ENCODE results near the gene PDIK1L.
"Not testable (repeated sequence)": the region's sequence is repeated elsewhere in the genome, so short reads cannot be mapped to it uniquely, and the experiment has no call there.

Gene PDIK1L

GRCh38 chr1:26099780-26100179 lies 11.8 kb upstream of the PDIK1L start:
- no peak overlapping the region for H2AFZ ChIP-seq
- no peak for TF ChIP-seq CTCF (IDR thresholded peaks at IDR 0.05)
- no peaks in the 10 kb centered on the region for H3K4me1 ChIP-seq
- H3K79me2 ChIP-seq = no peaks in the 10 kb centered on the region
- no peak overlapping the region for H3K9ac ChIP-seq
- H3K27me3 ChIP-seq (ENCODE audit: control insufficient read depth, insufficient read depth, low read length) = no peaks in the 10 kb centered on the region
- H3K27ac ChIP-seq = no peak overlapping the region
- H3K4me3 ChIP-seq (ENCODE audit: low read depth, low read length) = no peak overlapping the region
- H3K9me3 ChIP-seq (ENCODE audit: control insufficient read depth, low read length) = no peaks in the 10 kb centered on the region
- H3K4me2 ChIP-seq (ENCODE audit: low read length) = no peak overlapping the region
- H3K36me3 ChIP-seq (ENCODE audit: control insufficient read depth, insufficient read depth, low read length) = no peaks in the 10 kb centered on the region

GRCh38 chr1:26100204-26100603 lies 11.4 kb upstream of the PDIK1L start:
- not testable (repeated sequence) for H3K27me3 ChIP-seq (ENCODE audit: control insufficient read depth, insufficient read depth, low read length); H3K79me2 ChIP-seq; H3K36me3 ChIP-seq (ENCODE audit: control insufficient read depth, insufficient read depth, low read length)

GRCh38 chr1:26102119-26102518 lies 9.5 kb upstream of the PDIK1L start:
- Histone ChIP-seq H3K27me3 (ENCODE audit: control insufficient read depth, insufficient read depth, low read length) (no peaks in the 10 kb centered on the region), H3K27ac (no peak overlapping the region), H3K9me3 (ENCODE audit: control insufficient read depth, low read length) (no peaks in the 10 kb centered on the region), H3K4me2 (ENCODE audit: low read length) (no peak overlapping the region), H3K79me2 (no peaks in the 10 kb centered on the region), H2AFZ (no peak overlapping the region), H3K9ac (no peak overlapping the region), H3K4me1 (no peaks in the 10 kb centered on the region), H3K36me3 (ENCODE audit: control insufficient read depth, insufficient read depth, low read length) (no peaks in the 10 kb centered on the region), H3K4me3 (ENCODE audit: low read depth, low read length) (no peak overlapping the region)
- TF ChIP-seq CTCF (IDR thresholded peaks at IDR 0.05) = no peak

More at GRCh38 chr1:26100204-26100603, 11.4 kb upstream of the PDIK1L start:
- not testable (repeated sequence) for H3K27ac ChIP-seq; H3K9me3 ChIP-seq (ENCODE audit: control insufficient read depth, low read length); H3K4me3 ChIP-seq (ENCODE audit: low read depth, low read length); H3K9ac ChIP-seq; H3K4me1 ChIP-seq; H2AFZ ChIP-seq; H3K4me2 ChIP-seq (ENCODE audit: low read length)

GRCh38 chr1:26102526-26102925 lies 9.1 kb upstream of the PDIK1L start:
- no peaks in the 10 kb centered on the region for H3K9me3 ChIP-seq (ENCODE audit: control insufficient read depth, low read length)
- no peak overlapping the region for H2AFZ ChIP-seq
- no peak overlapping the region for H3K27ac ChIP-seq
- no peaks in the 10 kb centered on the region for H3K79me2 ChIP-seq
- no peaks in the 10 kb centered on the region for H3K4me1 ChIP-seq
- no peak overlapping the region for H3K9ac ChIP-seq
- no peaks in the 10 kb centered on the region for H3K27me3 ChIP-seq (ENCODE audit: control insufficient read depth, insufficient read depth, low read length)
- H3K36me3 ChIP-seq (ENCODE audit: control insufficient read depth, insufficient read depth, low read length) = no peaks in the 10 kb centered on the region
- H3K4me2 ChIP-seq (ENCODE audit: low read length) = no peak overlapping the region
- TF ChIP-seq CTCF (IDR thresholded peaks at IDR 0.05) = no peak
- no peak overlapping the region for H3K4me3 ChIP-seq (ENCODE audit: low read depth, low read length)

- H3K79me2 ChIP-seq; H2AFZ ChIP-seq; H3K27me3 ChIP-seq (ENCODE audit: control insufficient read depth, insufficient read depth, low read length); H3K4me3 ChIP-seq (ENCODE audit: low read depth, low read length); H3K27ac ChIP-seq; H3K4me2 ChIP-seq (ENCODE audit: low read length); H3K4me1 ChIP-seq; H3K9ac ChIP-seq; H3K9me3 ChIP-seq (ENCODE audit: control insufficient read depth, low read length); H3K36me3 ChIP-seq (ENCODE audit: control insufficient read depth, insufficient read depth, low read length): not testable (repeated sequence)
Measured at GRCh38 chr1:26105226-26105548, 6.4 kb upstream of the PDIK1L start.
